Measurements from ENCODE around the gene NES.

NES gene

DNA sequence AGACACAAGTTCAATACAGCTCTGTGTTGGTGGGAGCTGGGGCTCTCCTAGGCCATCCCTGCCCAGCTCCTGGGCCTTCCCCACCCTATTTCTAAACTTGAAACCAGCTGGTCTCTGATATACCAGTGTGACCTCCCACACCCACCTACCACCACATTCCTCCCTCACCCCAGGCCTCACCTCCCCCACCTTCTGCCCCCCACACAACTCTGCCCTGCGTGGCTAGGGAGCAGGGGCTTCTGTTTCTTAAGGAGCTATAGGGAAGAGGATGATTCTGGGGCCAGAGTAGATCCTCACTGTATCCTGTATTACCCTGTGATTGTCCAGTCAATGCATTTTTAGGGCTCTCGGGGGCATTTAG lies 16.5 kb downstream of the NES start:
- DNase-seq, result no peak

DNA sequence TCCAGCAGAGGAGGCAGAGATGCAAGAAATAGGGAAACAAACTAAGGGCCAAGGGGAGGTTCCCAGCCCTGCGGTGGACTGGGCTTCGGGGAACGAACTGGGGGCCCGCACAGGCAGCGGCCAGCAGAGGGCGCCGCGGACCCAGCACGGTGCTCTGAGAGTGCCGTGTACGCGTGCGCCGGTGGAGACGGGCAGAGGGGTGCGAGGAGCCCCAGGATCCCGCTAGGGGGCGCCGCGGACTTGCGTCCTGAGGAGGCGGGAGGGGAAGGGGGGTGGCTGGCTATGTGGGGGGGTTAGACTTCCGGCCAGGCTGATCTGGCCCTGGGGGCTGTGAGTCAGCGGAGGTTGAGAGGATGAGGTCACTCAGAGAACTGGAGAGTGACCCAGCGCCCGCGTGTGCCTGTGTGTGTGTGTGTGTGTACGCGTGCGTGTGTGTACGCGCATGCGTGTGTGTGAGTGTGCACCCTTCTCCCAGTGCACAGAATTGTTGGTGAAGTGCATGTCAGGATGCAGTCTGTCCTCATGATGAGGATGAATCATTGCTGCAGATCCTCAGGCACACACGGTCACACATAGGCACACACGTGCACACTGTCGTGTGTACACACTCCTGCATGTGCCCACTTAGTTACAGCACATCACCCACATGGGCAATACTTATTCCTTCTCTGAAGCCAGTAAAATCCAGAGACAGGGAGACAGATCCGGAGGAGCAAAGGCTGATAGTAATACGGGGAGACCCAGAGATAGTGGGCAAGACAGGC lies 17.0 kb downstream of the NES start:
- peak; percentile 85 for DNase-seq

- DNase-seq, result no peak
These were observed 17.6 kb downstream of the NES start for GRCh38 chr1:156659661-156659987.

DNA sequence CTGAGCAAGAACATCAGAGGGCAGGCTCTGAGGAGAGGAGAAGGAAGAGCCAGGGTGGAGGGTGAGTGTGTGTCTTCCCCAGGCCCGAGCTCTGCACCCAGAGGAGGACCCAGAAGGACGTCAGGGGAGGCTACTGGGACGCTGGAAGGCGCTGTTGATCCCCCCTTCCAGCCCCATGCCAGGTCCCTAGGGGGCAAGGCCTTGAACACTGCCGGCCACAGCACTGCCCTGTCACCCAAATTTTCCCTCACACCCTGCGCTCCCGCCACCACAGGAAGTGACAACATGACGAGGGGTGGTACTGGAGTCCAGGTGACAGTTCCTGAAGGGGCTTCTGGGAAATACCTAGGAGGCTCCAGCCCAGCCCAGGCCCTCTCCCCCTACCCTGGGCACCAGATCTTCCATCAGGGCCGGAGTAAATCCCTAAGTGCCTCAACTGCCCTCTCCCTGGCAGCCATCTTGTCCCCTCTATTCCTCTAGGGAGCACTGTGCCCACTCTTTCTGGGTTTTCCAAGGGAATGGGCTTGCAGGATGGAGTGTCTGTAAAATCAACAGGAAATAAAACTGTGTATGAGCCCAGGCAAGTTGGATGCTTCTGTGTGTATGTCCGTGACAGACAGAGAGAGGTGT lies 18.1 kb downstream of the NES start:
- DNase-seq, result no peak

DNA sequence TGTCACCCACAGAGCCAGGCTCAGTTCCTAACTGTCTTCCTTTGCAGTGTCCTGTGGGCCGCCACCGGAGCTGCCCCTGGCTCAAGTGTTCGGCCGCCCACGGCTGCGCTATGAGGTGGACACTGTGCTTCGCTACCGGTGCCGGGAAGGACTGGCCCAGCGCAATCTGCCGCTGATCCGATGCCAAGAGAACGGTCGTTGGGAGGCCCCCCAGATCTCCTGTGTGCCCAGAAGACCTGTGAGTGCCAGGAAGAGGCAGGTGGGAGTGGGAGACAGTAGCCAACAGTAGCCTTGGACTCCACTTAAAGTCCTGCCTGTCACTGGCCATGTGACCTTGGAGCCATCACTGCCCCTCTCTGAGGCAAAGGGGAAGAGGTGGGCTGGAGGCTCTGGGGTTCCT lies 18.7 kb downstream of the NES start:
- no peak for DNase-seq

DNA sequence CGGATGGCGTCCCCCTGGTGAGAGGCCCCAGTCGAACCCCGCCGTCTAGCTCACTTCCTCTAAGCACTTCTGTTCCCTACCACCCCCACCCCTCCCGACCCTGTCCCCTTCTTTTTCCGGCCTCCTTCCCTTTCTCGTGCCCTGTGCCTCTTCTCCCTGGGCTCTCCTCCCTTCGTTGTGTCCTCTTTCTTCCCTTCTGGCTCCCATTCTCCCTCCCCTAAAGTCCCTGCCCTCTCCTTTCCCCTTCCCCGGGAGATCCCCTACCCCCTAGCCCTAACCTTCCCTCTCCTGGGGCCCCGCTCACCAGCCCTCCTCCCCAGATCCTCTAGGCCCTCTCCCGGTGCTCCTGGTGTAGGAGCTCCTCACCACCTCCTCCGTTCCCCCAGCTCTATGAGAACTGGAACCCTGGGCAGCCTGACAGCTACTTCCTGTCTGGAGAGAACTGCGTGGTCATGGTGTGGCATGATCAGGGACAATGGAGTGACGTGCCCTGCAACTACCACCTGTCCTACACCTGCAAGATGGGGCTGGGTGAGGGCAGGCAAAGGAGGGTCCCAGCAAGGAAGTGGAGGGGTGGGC lies 19.4 kb downstream of the NES start:
- no peak for DNase-seq

DNA sequence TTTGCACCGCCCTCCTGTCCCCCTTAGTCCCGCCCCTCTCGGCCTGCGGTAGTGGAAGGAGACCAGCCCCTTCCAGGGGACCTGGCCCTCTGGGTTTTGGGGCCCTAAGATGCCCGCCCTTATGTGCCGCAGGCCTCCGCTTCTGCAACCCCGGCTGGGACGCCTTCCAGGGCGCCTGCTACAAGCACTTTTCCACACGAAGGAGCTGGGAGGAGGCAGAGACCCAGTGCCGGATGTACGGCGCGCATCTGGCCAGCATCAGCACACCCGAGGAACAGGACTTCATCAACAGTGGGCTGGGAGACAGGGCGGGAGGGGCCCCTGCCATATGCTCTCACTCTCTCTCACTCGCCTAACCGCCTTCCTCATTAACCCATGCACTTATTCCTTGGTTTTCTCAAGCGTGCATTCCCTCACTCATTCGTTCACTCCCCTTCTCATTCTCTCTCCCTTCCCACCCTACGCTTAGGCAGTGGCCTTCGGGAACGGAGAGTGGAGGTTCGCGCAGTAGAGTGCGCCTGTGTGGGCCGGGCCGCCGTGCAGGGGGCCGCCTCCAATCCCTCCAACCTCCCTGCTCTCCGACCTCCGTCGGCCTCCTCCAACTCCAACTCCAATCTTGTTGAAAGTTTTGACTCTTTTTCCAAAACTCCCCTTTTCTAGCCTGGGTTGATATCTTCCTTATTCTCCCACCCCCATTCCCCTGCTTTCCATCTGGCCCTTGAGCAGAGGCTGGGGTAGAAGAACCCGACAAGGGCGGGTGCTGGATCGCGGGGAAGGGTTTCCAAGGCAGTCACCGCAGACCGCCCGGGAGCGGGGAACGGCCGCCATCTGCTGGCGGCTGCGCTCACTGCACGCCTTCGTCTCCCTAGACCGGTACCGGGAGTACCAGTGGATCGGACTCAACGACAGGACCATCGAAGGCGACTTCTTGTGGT lies 20.1 kb downstream of the NES start:
- DNase-seq, result peak; percentile 64

DNA sequence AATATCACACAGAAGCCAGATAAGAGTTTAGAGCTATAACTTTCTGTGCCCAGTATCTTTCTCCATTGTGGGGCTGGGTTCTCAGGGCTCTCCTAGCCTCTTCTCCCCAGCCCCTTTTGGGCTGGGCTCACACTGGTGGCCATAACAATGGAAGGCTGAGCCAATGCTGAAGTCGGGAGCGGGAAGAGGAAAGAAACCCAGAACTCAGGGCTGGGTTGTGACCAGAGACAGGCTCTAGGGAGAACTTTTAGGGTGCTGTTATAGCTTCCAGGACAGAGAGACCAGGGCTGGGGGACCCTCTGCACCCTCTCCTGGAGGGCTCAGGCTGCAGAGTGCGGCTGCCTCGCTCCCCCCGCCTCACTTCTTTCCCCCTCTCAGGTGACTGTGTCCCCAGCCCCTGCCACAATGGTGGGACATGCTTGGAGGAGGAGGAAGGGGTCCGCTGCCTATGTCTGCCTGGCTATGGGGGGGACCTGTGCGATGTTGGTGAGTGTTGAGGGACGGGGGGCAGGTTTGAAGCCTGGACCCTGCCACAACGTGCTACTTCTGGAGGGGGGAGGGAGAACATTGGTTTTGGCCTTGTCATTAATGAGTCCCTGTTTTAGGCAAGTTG lies 21.2 kb downstream of the NES start:
- no peak for DNase-seq

- DNase-seq, result no peak
These were observed 21.9 kb downstream of the NES start for GRCh38 chr1:156655151-156655903.

- DNase-seq, result no peak
These were observed 22.5 kb downstream of the NES start for GRCh38 chr1:156654700-156655099.

GRCh38 chr1:156652992-156653355 lies 24.2 kb downstream of the NES start:
- no peak for DNase-seq

DNA sequence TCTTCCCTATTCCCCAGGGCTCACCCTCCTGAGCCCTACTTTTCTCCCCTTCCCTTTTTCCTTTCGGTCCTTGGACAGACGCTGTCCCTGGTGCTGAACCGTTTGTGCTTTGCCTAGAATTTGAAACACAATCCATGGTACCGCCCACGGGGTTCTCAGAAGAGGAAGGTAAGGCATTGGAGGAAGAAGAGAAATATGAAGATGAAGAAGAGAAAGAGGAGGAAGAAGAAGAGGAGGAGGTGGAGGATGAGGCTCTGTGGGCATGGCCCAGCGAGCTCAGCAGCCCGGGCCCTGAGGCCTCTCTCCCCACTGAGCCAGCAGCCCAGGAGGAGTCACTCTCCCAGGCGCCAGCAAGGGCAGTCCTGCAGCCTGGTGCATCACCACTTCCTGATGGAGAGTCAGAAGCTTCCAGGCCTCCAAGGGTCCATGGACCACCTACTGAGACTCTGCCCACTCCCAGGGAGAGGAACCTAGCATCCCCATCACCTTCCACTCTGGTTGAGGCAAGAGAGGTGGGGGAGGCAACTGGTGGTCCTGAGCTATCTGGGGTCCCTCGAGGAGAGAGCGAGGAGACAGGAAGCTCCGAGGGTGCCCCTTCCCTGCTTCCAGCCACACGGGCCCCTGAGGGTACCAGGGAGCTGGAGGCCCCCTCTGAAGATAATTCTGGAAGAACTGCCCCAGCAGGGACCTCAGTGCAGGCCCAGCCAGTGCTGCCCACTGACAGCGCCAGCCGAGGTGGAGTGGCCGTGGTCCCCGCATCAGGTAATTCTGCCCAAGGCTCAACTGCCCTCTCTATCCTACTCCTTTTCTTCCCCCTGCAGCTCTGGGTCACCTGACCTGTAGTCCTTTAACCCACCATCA lies 24.8 kb downstream of the NES start:
- no peak for DNase-seq

GRCh38 chr1:156648951-156649350 lies 28.3 kb downstream of the NES start:
- DNase-seq, result no peak

- no peak for DNase-seq
These were observed 28.7 kb downstream of the NES start for GRCh38 chr1:156648496-156648895.

DNA sequence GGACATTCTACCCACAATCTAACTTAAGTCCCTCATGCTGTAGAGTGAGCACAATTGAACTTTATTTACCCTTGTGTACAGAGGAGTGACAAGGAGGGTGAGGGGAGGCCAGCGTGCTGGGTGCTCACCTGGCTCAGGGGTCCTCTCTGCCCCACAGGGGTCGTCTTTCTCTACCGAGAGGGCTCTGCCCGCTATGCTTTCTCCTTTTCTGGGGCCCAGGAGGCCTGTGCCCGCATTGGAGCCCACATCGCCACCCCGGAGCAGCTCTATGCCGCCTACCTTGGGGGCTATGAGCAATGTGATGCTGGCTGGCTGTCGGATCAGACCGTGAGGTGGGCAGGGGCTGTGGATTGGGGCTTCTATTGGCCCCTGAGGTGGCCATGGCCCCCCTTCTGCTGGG lies 29.9 kb downstream of the NES start:
- no peak for DNase-seq

GRCh38 chr1:156646738-156647211 lies 30.4 kb downstream of the NES start:
- DNase-seq, result no peak

DNA sequence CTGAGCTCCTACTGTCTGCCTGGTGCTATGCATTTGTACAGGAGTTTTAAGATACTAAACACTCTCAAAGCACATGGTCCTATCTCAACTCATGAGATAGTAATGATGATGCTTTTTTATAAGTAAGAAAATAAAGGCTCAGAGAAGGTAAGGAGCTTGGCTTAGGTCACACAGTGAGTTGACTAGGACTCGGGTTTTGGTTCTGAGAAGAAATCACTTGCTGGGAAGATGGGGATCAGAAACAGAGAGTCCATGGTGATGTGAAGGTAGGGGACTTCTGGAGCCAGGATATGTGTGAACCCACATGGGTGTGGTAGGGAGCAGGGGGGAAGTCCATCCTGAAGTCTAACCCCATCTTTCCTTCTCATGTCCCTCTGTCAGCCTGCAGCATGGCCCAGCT lies 31.5 kb downstream of the NES start:
- DNase-seq, result no peak

DNA sequence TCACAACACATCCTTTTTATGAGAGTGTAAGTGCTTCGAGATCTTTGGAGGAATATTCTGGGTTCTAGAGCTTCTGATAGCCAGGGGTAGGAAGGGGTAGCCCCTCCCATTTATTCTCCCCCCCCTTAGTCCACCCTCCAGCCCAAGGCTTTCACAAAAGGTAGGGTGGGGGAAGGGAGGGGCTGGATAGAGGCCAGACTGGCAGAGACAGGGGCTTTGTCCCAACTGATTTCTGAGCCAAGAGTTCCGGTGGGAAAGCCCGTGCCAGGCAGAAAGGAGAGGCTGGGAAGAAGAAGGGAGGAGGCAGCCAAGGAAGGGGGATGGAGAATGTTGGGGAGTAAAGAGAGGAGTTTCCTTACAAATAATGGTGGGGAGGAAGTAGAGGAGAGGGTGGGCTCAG lies 32.2 kb downstream of the NES start:
- DNase-seq, result no peak

DNA sequence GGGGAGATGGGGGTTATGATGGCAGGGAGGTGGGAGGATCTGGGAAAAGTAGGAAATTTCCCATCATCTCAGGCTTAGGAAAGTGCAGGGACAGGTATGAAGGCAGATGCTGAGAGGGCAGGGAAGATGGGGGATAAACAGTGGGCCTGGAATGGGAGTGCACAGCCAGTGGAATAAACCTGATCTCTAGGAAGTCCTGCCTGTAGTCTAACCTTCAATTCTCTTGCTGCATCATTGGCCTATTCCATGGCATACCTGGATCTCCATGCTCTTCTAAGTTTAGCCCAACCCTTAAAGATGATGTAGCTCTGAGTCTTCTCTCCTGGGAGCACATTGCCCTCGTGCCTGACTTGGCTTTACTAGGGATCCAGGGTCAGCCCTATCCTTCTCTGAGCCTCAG lies 32.6 kb downstream of the NES start:
- no peak for DNase-seq

GRCh38 chr1:156644146-156644545 lies 33.1 kb downstream of the NES start:
- DNase-seq, result no peak

DNA sequence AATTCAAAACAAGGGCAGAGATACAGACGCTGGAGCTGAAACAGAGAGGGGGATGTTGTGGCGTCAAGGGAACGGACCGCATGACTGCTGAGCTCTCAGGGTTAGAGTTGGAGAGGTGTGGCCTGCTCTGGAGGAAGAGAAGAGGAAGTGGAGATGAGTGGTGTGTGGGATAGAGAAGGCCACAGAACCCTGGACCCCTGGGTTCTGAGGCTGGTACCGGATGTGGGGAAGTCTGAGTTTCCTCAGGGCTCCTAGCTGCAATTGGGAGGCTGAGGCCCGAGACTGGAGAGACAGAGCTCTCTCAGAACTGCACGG lies 33.5 kb downstream of the NES start:
- peak; percentile 35 for DNase-seq
